Common myeloid progenitor, CD34-positive (primary cell): ENCODE data around the gene ISL2. TPM values are rescaled to one million over a fixed set of nuclear protein-coding genes. Genes with fewer than 3 reads are reported as not detected.
"Not testable (repeated sequence)": the region's sequence is repeated elsewhere in the genome, so short reads cannot be mapped to it uniquely, and the experiment has no call there.

Experiments
- CTCF ChIA-PET: fragments of 350-600 bp; sonication (Branson Sonifier 250); formaldehyde crosslinking; loops from one replicate; lab custom pipeline; 2021; ENCODE audit warnings: antibody characterized with exemption; lab: Charles Lee
- POLR2A ChIA-PET: fragments of 350-600 bp; sonication (Branson Sonifier 250); formaldehyde crosslinking; loops from one replicate; lab custom pipeline; 2021; ENCODE audit warnings: antibody characterized with exemption; lab: Charles Lee
- DNase-seq, 3 donors: peaks; one replicate each; pipeline versions ENCODE4 v3.0.0 to v3.0.0-alpha.2; 2013
- H3K27ac ChIP-seq, 2 experiments: 1 replicate in 1 of 2; 2 replicates in 1 of 2; pipeline ENCODE4 v1.7.0; 2013; ENCODE audit warnings: inconsistent platforms in 2 of 2, low read length in 2 of 2, mild to moderate bottlenecking in 2 of 2, low read depth in 1 of 2, moderate library complexity in 1 of 2; ENCODE audit not compliant: severe bottlenecking in 2 of 2, insufficient read depth in 1 of 2, poor library complexity in 1 of 2
- H3K27me3 ChIP-seq, 5 experiments: replicated peaks in 2 of 5; 1 replicate in 3 of 5; 2 replicates in 2 of 5; pipeline versions ENCODE4 v1.6.1 to v1.7.0; 2013; ENCODE audit warnings: low read length in 4 of 5, mild to moderate bottlenecking in 2 of 5, moderate library complexity in 2 of 5, inconsistent platforms in 1 of 5; ENCODE audit not compliant: insufficient read depth in 5 of 5, control insufficient read depth in 4 of 5
- H3K36me3 ChIP-seq, 4 experiments: 1 replicate in 2 of 4; 2 replicates in 2 of 4; pipeline versions ENCODE4 v1.6.1 to v1.7.0; 2013; ENCODE audit warnings: low read length in 3 of 4, control low read depth in 1 of 4, mild to moderate bottlenecking in 1 of 4; ENCODE audit not compliant: control insufficient read depth in 4 of 4, insufficient read depth in 4 of 4
- H3K4me1 ChIP-seq, 4 experiments: 1 replicate in 3 of 4; 2 replicates in 1 of 4; pipeline versions ENCODE4 v1.6.1 to v1.7.1; 2013; ENCODE audit warnings: low read length in 3 of 4, mild to moderate bottlenecking in 3 of 4, control low read depth in 1 of 4, inconsistent platforms in 1 of 4, moderate library complexity in 1 of 4; ENCODE audit not compliant: control insufficient read depth in 4 of 4, insufficient read depth in 4 of 4; ENCODE audit errors: control extremely low read depth in 1 of 4
- H3K4me3 ChIP-seq, 7 experiments: 1 replicate in 4 of 7; 2 replicates in 3 of 7; pipeline versions ENCODE4 v1.5.1 to v1.7.0; 2013; ENCODE audit warnings: mild to moderate bottlenecking in 7 of 7, low read length in 6 of 7, moderate library complexity in 6 of 7, inconsistent platforms in 2 of 7, low read depth in 2 of 7, control low read depth in 1 of 7; ENCODE audit not compliant: insufficient read depth in 4 of 7, control insufficient read depth in 1 of 7; ENCODE audit errors: extremely low read depth in 1 of 7
- H3K9me3 ChIP-seq, 5 experiments: 1 replicate in 4 of 5; 2 replicates in 1 of 5; pipeline versions ENCODE4 v1.6.1 to v1.7.1; 2013; ENCODE audit warnings: low read length in 4 of 5, mild to moderate bottlenecking in 2 of 5, inconsistent platforms in 1 of 5, low read depth in 1 of 5, moderate library complexity in 1 of 5; ENCODE audit not compliant: control insufficient read depth in 4 of 5, insufficient read depth in 2 of 5; ENCODE audit errors: control extremely low read depth in 1 of 5
- WGBS: methylation state at CpG from one replicate; pipeline ENCODE4 v1.1.5; 2013; ENCODE audit not compliant: insufficient coverage; 5-methylcytosine and 5-hydroxymethylcytosine counted together
- polyA plus RNA-seq: library from polyadenylated mRNA; unstranded; fragments of 120-200 nt; gene quantifications from one replicate; pipeline ENCODE4 v1.2.1, GENCODE V29; 2013

Gene ISL2
- not detected for polyA plus RNA-seq

DNA sequence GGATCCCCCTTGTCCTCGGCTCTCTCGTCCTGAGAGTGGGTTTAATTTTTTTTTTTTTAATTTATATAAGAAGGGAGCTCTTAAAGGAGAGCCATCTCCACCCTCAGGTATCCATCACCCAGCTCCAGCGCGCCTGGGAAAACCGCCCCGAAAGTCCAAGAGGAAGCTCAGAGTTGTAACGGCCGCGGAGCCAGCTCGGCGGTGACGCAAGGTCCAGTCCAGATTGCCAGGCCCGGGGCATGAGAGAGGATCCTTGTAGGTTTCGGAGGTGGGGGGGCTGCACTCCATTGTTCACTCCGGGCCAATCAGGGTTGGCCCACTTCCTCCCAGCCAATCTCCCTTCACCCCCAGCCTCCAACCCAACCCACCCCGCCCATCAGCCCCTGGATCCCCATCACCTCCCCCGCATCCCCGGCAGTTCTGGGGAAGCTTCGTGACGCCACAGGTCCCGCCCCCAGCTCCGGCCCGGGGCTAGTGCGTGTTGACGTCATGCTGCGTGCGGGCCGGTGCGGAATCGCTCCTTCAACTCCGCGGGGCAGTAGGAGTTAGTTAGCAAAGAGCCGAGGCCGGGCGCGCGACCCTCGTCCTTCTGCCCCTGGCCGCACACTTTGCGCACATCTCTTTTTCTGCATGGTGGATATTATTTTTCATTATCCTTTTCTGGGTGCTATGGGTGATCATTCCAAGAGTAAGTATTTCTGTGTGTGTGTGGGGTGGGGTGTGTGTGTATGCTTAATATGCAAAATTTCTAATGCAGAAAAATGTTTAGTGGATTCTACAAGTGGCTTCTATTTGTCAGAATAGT, at the start of gene ISL2:
Gene ISL2, plus strand, starts transcription at position 520 of the 805 bp plus-strand sequence. Its CDS starts 111 bp downstream, at position 631.
- Histone ChIP-seq H3K36me3 (no peaks in the 10 kb centered on the region), H3K27me3 (peaks cover 10 to 89% (median 64%) of the 10 kb centered on the region in 5 experiments), H3K27ac (peak within 1 kb of the TSS in 1 of 2 experiments; percentile 54), H3K4me1 (peaks cover 0 to 60% (median 57%) of the 10 kb centered on the region in 4 experiments), H3K9me3 (no peaks in the 10 kb centered on the region), H3K4me3 (peak within 1 kb of the TSS in 5 of 7 experiments; percentile 7 to 47 (median 34))
- DNase-seq = peak in 2 of 3 donors; percentile 56 to 61
- CTCF ChIA-PET = interaction anchor here (0.6 to 9.0 kb wide), 4 partner anchors 9 to 101 kb away, joined by 3 to 55 read pairs (median 16); no protein-coding TSS in a partner anchor
- WGBS = 3% methylated on average over 31 of the region's 40 CpGs
- POLR2A ChIA-PET = no interaction called here

DNA sequence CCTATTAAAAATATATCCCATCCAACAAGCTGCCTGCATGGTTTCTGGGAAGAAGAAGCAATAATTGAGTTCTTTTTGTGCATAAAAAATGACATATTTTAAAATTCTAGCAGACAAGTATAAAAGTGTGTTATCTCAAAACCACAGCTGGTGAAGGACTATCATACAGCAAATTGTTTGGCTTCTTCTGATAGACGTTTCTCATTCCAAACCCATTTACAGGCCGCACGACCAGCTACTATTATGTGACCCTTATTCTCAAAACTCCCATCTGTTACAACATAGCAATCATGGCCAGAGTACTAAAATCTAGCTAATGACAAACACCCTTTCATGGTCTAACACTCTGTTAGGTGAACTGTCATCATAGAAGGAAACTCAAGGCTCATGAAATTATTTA, 47.0 kb upstream of the ISL2 start:
- no peak overlapping the region for H3K4me3 ChIP-seq
- H3K27me3 ChIP-seq = no peaks in the 10 kb centered on the region
- DNase-seq = peak in 1 of 3 donors; percentile 32
- WGBS = 57% methylated on average over 3 of the region's 3 CpGs
- ChIA-PET POLR2A (no interaction called here), CTCF (interaction anchor here (1.2 to 1.8 kb wide), 2 partner anchors 22 to 56 kb away, joined by 3 to 7 read pairs; no protein-coding TSS in a partner anchor)
- peaks cover 4 to 36% (median 11%) of the 10 kb centered on the region in 4 experiments for H3K36me3 ChIP-seq
- no peaks in the 10 kb centered on the region for H3K9me3 ChIP-seq
- no peak overlapping the region for H3K27ac ChIP-seq
- peaks cover 0 to 13% (median 2%) of the 10 kb centered on the region in 4 experiments for H3K4me1 ChIP-seq

- CTCF ChIA-PET = no interaction called here
- POLR2A ChIA-PET = no interaction called here
- Histone ChIP-seq H3K27me3 (no peaks in the 10 kb centered on the region), H3K9me3 (no peaks in the 10 kb centered on the region), H3K27ac (no peak overlapping the region), H3K4me1 (peaks cover 0 to 3% (median 2%) of the 10 kb centered on the region in 4 experiments), H3K36me3 (peaks cover 0 to 18% (median 10%) of the 10 kb centered on the region in 4 experiments), H3K4me3 (no peak overlapping the region)
- DNase-seq = peak in 1 of 3 donors; percentile 44
- no CpG with 5 or more reads among the region's 1 CpG for WGBS
These were observed 43.2 kb upstream of the ISL2 start for GRCh38 chr15:76293361-76293760.

GRCh38 chr15:76294463-76294862, 42.1 kb upstream of the ISL2 start:
- peaks cover 0 to 14% (median 4%) of the 10 kb centered on the region in 4 experiments for H3K4me1 ChIP-seq
- H3K4me3 ChIP-seq, POLR2A ChIA-PET, H3K27me3 ChIP-seq, H3K9me3 ChIP-seq, H3K27ac ChIP-seq, DNase-seq: not testable (repeated sequence)
- CTCF ChIA-PET = interaction anchor here (2.2 kb wide), 1 partner anchor 9 kb away, joined by 7 read pairs; no protein-coding TSS in a partner anchor
- H3K36me3 ChIP-seq = peaks cover 0 to 18% (median 10%) of the 10 kb centered on the region in 4 experiments
- 80% methylated on average over 1 of the region's 1 CpG for WGBS

- 100% methylated on average over 1 of the region's 1 CpG for WGBS
- no peaks in the 10 kb centered on the region for H3K9me3 ChIP-seq
- H3K4me3 ChIP-seq = no peak overlapping the region
- H3K4me1 ChIP-seq = peaks cover 2 to 26% (median 8%) of the 10 kb centered on the region in 4 experiments
- peaks cover 0 to 11% (median 2%) of the 10 kb centered on the region in 4 experiments for H3K36me3 ChIP-seq
- H3K27ac ChIP-seq = no peak overlapping the region
- ChIA-PET POLR2A (no interaction called here), CTCF (no interaction called here)
- H3K27me3 ChIP-seq = no peaks in the 10 kb centered on the region
- no peak for DNase-seq
These were observed 39.7 kb upstream of the ISL2 start for GRCh38 chr15:76296849-76297248.

DNA sequence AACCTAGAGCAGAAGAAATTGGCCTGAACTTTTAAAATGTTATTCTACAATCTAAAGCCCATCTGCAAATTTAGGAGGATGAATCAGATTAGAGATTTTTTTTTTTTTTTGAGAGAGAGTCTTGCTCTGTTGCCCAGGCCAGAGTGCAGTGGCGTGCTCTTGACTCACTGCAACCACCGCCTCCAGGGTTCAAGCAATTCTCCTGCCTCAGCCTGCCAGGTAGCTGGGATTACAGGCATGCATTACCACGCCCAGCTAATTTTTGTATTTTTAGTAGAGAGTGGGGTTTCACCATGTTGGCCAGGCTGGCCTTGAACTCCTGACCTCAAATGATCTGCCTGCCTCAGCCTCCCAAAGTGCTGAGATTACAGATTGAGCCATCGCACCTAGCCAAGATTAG, 38.6 kb upstream of the ISL2 start:
- CTCF ChIA-PET = interaction anchor here (1.2 to 1.9 kb wide), 2 partner anchors 9 to 12 kb away, joined by 3 to 5 read pairs; no protein-coding TSS in a partner anchor
- peaks cover 2 to 26% (median 8%) of the 10 kb centered on the region in 4 experiments for H3K4me1 ChIP-seq
- H3K27me3 ChIP-seq, H3K27ac ChIP-seq, H3K9me3 ChIP-seq, DNase-seq, H3K36me3 ChIP-seq, H3K4me3 ChIP-seq: not testable (repeated sequence)
- POLR2A ChIA-PET = interaction anchor here (0.6 kb wide), 2 partner anchors 212 to 629 kb away, joined by 3 read pairs; no protein-coding TSS in a partner anchor
- WGBS = no CpG with 5 or more reads among the region's 4 CpGs
